HG03342 (cell line): ENCODE results near the gene P2RX5.
"Not testable (repeated sequence)": the region's sequence is repeated elsewhere in the genome, so short reads cannot be mapped to it uniquely, and the experiment has no call there.

Experiments used
- ATAC-seq: cut with Tn5 transposase; IDR thresholded peaks from one replicate; pipeline ENCODE4 v1.9.1; 2021; ENCODE audit warnings: mild to moderate bottlenecking, moderate library complexity; ENCODE audit not compliant: unreplicated experiment

The P2RX5 gene

GRCh38 chr17:3695723-3696411 lies at the start of gene P2RX5:
Gene P2RX5, minus strand, starts transcription at chr17:3696155. Its CDS starts 150 bp downstream, at chr17:3696005.
- no peak for ATAC-seq

DNA sequence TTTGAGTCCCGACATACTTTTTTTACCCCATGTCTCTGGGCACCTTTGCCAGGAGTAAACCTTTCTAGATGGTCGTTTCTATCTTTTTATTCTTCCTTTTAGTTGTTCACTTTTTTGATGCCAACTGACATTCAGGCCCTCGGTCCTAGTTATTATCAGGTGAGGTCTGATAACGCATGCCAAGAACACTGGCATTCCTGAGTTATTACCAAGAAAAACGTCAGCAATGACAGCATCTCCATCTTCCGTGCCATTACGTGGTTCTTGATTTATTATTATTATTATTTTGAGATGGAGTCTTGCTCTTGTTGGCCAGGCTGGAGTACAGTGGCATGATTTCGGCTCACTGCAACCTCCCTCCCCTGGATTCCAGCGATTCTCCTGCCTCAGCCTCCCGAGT lies 49.1 kb upstream of the P2RX5 start:
- ATAC-seq, result no peak

GRCh38 chr17:3744014-3744413 lies 48.1 kb upstream of the P2RX5 start:
- ATAC-seq, result no peak

DNA sequence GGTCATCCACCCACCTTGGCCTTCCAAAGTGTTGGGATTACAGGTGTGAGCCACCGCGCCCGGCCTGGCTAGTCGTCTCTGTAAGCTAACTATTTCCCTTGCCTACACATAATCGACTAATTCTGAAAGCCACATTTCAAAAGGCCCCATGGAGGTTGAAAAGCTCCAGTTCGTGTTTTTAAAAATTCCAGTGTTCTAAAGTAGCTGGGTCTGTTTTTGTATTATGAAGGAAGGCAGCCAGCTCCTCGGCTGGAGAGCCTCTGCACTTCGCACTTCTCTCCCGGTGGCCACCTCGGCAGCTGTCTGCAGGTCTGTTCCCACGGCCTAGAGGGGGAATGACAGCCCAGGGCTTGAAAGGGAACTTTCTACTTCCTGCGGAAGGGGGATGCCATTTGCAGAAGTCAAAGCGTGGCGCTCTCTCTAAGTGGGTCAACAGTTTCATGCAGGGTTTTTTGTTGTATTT lies 44.7 kb upstream of the P2RX5 start:
- no peak for ATAC-seq

GRCh38 chr17:3739422-3740124 lies 43.6 kb upstream of the P2RX5 start:
- no peak for ATAC-seq

DNA sequence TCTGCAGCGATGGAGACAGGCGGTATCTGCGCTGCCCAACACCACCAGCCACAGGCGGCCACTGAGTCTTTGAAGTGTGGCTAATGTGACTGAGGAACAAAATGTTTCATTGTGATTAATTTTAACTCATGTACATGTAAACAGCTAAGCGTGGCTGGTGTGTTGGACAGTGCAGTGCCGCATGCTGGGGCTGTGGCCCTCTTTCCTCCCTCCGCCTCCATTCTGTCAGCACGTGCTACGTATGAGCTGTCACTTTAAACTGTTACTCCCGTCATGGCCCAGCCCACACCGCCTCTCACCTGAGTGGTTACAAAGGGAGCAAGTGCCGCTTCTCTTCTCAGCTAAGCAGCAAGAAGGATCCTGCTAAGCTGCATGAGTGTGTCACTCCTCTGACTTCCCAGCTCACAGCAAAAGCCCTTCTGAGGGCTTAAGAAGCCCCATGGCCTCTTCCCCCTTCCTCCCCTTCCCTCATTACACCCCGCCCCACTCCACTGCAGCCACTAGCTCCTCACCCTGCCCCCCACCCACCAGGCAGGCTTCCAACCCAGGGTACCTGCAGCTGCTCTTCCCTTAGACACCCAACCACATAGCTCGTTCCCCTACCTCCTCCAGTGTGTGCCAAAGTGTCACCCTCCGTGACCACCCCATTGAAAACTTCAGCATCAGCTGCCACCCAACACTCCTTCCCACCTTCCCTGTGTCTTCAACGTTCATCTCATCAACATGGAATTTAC lies 42.8 kb upstream of the P2RX5 start:
- no peak for ATAC-seq

- no peak for ATAC-seq
These were observed 39.6 kb upstream of the P2RX5 start for GRCh38 chr17:3735515-3735914.

DNA sequence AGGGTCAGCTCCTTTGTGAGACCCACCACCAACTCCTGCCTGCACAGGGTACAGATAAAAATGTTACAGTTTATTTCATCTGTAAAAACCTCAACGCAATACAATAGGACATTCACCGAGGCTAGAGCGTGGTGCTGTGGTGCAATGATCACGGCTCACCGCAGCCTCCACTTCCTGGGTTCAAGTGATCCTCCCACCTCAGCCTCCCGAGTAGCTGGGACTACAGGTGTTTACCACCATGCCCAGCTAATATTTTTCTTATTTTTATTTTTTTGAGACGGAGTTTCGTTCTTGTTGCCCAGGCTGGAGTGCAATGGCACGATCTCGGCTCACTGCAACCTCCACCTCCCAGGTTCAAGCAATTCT lies 38.9 kb upstream of the P2RX5 start:
- ATAC-seq, result not testable (repeated sequence)

- ATAC-seq, result no peak
These were observed 36.3 kb upstream of the P2RX5 start for GRCh38 chr17:3732210-3732621.

GRCh38 chr17:3730881-3731429 lies 35.0 kb upstream of the P2RX5 start:
- ATAC-seq, result no peak

- ATAC-seq, result no peak
These were observed 33.9 kb upstream of the P2RX5 start for GRCh38 chr17:3729881-3730280.

DNA sequence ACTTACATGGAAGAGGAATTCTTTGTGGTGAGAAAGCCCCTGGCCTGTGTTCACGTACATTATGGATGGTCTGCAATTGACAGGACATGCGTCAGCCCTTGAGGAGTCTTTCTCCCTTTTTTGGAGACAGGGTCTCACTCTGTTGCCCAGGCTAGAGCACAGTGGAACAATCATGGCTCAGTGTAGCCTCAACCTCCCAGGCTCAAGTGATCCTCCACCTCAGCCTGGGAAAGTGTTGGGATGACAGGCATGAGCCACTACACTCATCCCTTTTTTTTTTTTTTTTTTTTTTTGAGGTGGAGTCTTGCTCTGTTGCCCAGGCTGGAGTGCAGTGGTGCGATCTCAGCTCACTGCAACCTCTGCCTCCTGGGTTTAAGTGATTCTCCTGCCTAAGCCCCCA lies 32.1 kb upstream of the P2RX5 start:
- not testable (repeated sequence) for ATAC-seq

- ATAC-seq, result no peak
These were observed 31.1 kb upstream of the P2RX5 start for GRCh38 chr17:3727041-3727440.

GRCh38 chr17:3724378-3725077 lies 28.6 kb upstream of the P2RX5 start:
- no peak for ATAC-seq

DNA sequence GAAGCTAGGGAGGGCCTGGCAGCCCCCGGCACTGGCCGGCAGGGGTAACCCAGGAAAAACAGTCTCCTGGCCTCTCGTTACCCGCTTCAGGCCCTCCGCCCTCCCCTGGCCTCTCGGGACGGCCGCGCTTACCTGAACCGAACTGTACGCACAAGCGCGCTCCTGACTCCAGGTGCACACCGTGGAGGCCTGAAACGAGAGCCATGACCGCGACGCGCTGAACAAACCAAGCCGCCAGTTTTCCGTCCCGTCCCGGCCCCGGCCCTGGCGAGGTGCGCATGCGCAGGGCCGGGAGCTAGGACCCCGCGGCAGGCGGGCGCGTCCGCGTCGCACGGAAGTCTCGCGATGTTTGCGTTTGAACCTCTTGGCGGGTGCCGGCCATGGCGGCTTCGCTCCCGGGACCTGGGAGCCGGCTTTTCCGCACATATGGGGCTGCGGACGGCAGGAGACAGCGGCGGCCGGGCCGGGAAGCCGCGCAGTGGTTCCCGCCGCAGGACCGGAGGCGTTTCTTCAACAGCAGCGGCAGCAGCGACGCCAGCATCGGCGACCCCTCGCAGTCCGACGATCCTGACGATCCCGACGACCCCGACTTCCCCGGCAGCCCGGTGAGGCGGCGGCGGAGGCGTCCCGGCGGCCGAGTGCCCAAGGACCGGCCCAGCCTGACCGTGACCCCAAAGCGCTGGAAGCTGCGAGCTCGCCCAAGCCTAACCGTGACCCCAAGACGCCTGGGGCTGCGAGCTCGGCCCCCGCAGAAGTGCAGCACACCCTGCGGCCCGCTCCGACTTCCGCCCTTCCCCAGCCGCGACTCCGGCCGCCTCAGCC lies 27.8 kb upstream of the P2RX5 start, which contains the start of gene HASPIN:
HASPIN (plus strand) TSS at position 348 of the 822 bp plus-strand sequence; CDS start at position 381, 33 bp downstream.
- ATAC-seq, result peak; percentile 76

DNA sequence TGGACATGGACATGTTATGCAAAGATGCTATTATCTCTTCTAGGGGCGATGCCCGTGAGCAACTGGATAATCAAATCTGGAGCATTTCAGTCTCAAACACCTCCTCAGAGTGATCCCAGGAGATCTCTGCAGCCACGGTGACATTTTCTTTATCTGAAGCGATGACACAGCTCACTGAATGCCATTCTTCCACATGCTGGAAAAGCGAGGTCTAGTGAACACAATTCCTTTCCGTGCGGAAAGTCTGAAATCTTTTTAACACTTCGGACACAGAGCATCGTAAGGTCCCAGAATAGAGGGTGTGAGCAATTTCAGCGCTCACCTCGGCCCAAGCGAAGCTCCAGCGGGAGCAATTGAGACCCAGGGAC lies 27.2 kb upstream of the P2RX5 start:
- ATAC-seq, result no peak

DNA sequence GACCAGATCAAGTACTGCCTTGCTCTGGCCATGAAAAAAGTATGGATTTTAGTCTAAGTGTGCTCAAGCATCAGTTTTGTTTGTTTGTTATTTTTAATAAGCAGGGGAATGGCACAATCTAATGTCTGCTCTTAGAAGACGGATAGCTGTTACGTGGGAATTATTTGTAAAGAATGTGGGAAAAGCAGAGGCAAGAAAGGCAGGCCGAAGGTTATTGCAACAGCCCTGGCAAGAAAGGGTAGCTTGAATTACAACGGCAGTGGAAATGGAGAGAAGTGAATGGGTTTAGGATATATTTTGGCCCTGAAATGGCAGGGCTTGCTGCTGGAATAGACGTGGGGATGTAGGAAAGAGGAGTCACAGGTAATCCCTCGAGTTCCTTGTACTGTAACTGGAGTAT lies 26.8 kb upstream of the P2RX5 start:
- ATAC-seq, result no peak

DNA sequence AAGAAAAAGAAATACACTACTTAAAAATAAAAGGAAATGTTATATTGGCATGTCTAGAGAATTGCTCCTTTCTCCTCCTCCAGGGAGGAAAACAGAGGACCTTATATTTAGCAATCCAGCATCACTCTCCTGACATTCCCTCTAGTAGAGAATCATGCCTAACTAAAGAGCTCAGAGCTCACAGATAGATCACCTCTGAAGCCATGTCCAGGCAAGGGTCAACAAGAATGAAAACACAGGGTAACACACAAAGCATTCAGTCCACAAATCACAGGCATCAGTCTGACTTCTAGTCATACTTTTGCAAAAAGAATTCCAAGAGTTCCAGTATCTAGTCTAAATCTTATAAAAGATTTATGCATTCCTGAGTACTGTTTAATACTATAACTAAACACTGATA lies 23.3 kb upstream of the P2RX5 start:
- no peak for ATAC-seq

- ATAC-seq, result no peak
These were observed 22.2 kb upstream of the P2RX5 start for GRCh38 chr17:3718201-3718600.

- no peak for ATAC-seq
These were observed 19.3 kb upstream of the P2RX5 start for GRCh38 chr17:3715296-3715695.
